SK-N-SH (cell line): ENCODE results near the gene MARCHF4.

Source experiments
- RFX5 ChIP-seq: IDR thresholded peaks from 2 replicates; pipeline ENCODE4 v1.6.1; 2012; ENCODE audit warnings: mild to moderate bottlenecking, improper control_type of control experiment, low read length
- RXRA ChIP-seq: IDR thresholded peaks from 2 replicates; pipeline ENCODE4 v1.4.0; 2012; ENCODE audit warnings: low read depth, mild to moderate bottlenecking, borderline replicate concordance
- TCF12 ChIP-seq: IDR thresholded peaks from 2 replicates; pipeline ENCODE4 v1.4.0; 2012
- YY1 ChIP-seq: IDR thresholded peaks from 2 replicates; pipeline ENCODE4 v1.4.0; 2012; ENCODE audit warnings: low read depth, mild to moderate bottlenecking
- TF ChIP-seq, protein P1 (sequence below): fragments of 200-600 bp; sonication (generic); IDR thresholded peaks from 2 replicates; pipeline ENCODE4 v1.6.1; 2017; ENCODE audit warnings: antibody characterized with exemption, mild to moderate bottlenecking, moderate library complexity

DNA sequence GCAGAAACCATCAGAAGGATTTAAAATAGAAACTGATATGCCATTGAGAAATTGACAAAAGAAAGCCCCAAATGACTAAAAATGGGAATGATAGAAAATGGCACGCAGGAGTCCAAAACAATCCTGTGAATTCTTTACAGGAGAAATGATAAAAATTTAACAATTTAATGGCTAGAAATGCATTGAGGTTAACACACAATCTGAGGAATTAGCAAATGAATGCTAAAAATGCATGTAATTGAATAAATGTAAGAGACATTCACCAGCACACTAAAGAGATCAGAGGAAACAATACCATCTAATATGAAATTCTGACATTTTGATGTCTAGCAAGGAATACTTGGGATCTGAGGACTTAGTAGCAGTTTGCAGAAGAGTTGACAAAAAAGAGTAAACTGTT, 37.0 kb downstream of the MARCHF4 start:
- TF ChIP-seq RXRA (no peak), RFX5 (no peak), TCF12 (no peak), YY1 (no peak)
- TF ChIP-seq, protein P1, sequence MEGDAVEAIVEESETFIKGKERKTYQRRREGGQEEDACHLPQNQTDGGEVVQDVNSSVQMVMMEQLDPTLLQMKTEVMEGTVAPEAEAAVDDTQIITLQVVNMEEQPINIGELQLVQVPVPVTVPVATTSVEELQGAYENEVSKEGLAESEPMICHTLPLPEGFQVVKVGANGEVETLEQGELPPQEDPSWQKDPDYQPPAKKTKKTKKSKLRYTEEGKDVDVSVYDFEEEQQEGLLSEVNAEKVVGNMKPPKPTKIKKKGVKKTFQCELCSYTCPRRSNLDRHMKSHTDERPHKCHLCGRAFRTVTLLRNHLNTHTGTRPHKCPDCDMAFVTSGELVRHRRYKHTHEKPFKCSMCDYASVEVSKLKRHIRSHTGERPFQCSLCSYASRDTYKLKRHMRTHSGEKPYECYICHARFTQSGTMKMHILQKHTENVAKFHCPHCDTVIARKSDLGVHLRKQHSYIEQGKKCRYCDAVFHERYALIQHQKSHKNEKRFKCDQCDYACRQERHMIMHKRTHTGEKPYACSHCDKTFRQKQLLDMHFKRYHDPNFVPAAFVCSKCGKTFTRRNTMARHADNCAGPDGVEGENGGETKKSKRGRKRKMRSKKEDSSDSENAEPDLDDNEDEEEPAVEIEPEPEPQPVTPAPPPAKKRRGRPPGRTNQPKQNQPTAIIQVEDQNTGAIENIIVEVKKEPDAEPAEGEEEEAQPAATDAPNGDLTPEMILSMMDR, result no peak
